Measurements from ENCODE around the gene SSH3. TPM values are rescaled to one million over a fixed set of nuclear protein-coding genes. Genes with fewer than 3 reads are reported as not detected.

Gene SSH3
- total and polyA plus RNA-seq, 2 of the 8 experiments (the other 6 are each of a cell fraction or from before 2014, with no cell fraction given) = 16.9 to 19.8 TPM

DNA sequence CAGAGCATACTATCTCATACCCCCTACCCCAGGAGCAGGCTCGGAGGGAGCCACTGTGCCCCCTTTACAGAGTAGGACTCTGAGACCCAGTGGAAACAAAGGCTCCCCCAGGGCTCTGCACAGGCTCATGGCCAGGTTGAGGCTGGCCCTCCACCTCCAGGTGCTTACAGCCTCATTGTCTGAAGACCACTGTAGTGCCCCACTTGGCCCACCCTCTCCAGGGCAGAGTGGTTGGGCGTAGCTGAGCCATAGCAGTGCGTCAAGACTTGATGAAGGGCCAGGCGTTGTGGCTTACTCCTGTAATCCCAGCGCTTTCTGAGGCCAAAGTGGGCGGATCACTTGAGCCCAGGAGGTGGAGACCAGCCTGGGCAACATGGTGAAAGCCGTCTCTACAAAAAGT, 12.5 kb upstream of the SSH3 start:
- no peak overlapping the region for H3K9ac ChIP-seq (replicated peaks in 1 of 4; ENCODE audit: extremely low read depth in 1 of 4, low read depth in 3 of 4, low read length in 3 of 4)
- H2BK120ac ChIP-seq (replicated peaks; ENCODE audit: low read depth, low read length) = no peak overlapping the region
- H3K27ac ChIP-seq (ENCODE audit: low read depth, low read length) = no peak overlapping the region
- H3K18ac ChIP-seq (ENCODE audit: extremely low read depth, low read length) = no peak overlapping the region
- peaks cover 0 to 18% (median 11%) of the 10 kb centered on the region in 4 experiments; a peak in 6 of 7 replicates for H3K4me1 ChIP-seq (replicated peaks in 1 of 4; ENCODE audit: control insufficient read depth in 3 of 4, insufficient read depth in 4 of 4, low read length in 3 of 4)
- H3K4me3 ChIP-seq (ENCODE audit: extremely low read depth in 1 of 4, insufficient read depth in 2 of 4, low read depth in 3 of 4, low read length in 4 of 4) = no peak overlapping the region
- H2BK12ac ChIP-seq (ENCODE audit: low read depth, low read length) = no peak overlapping the region
- H3K79me1 ChIP-seq (ENCODE audit: low read depth, low read length) = no peaks in the 10 kb centered on the region; the same call in 1 of the 2 replicates
- H3K56ac ChIP-seq (replicated peaks; ENCODE audit: insufficient read length, low read depth, low read length) = no peak overlapping the region
- H3K23me2 ChIP-seq (ENCODE audit: low read depth, low read length) = peaks cover 7% of the 10 kb centered on the region; the same call in 1 of the 2 replicates
- FAIRE-seq (no peak), DNase-seq (ENCODE audit: low read depth in 1 of 2, low spot score in 2 of 2) (no peak)
- WGBS, 2 experiments (ENCODE audit: extremely low coverage in 1 of 2, insufficient coverage in 1 of 2, insufficient read length in 1 of 2, insufficient replicate concordance in 2 of 2, low coverage in 1 of 2, low lambda C conversion rate in 2 of 2, missing lambda C conversion rate in 1 of 2) = 94% methylated on average over 7 of the region's 7 CpGs; no CpG with 5 or more reads in 1 of the 2 experiments
- no peak overlapping the region for H3K14ac ChIP-seq (ENCODE audit: insufficient read length)
- no peaks in the 10 kb centered on the region; a peak in 1 of 4 replicates for H3K79me2 ChIP-seq (ENCODE audit: control insufficient read depth in 1 of 2, insufficient read depth in 2 of 2, low read length in 2 of 2)
- no peak overlapping the region for H2AFZ ChIP-seq (ENCODE audit: low read length)
- ChIA-PET POLR2A (ENCODE audit: partially characterized antibody) (interaction anchor here (0.9 to 7.9 kb wide), 4 partner anchors 10 to 51 kb away, joined by 3 to 106 read pairs (median 8); partner anchors contain the start of gene SSH3), CTCF (ENCODE audit: partially characterized antibody) (interaction anchor here (1.0 to 5.9 kb wide), 8 partner anchors 8 to 62 kb away, joined by 3 to 47 read pairs (median 4); partner anchors contain the start of gene SSH3)
- H2BK20ac ChIP-seq (ENCODE audit: low read length) = no peak overlapping the region
- no peak overlapping the region; a peak in 1 of 4 replicates for H3K4me2 ChIP-seq (ENCODE audit: insufficient read depth in 1 of 2, low read depth in 2 of 2, low read length in 2 of 2)
- no peak overlapping the region for H3K4ac ChIP-seq (replicated peaks; ENCODE audit: insufficient read length, low read depth, low read length)
- no peaks in the 10 kb centered on the region for H3K27me3 ChIP-seq (replicated peaks in 1 of 4; ENCODE audit: control insufficient read depth in 3 of 4, extremely low read depth in 1 of 4, insufficient read depth in 3 of 4, low read length in 3 of 4)
- H4K8ac ChIP-seq (ENCODE audit: extremely low read depth, insufficient read depth, low read length) = no peak overlapping the region
- H3K36me3 ChIP-seq (ENCODE audit: control insufficient read depth in 2 of 4, insufficient read depth in 4 of 4, low read length in 3 of 4) = peaks cover 2 to 14% (median 6%) of the 10 kb centered on the region in 4 experiments; a peak in 4 of 8 replicates
- no peak overlapping the region for H4K5ac ChIP-seq (ENCODE audit: insufficient read length, low read depth, low read length)
- H2AK5ac ChIP-seq (ENCODE audit: low read depth, low read length) = no peak overlapping the region
- H2BK5ac ChIP-seq (ENCODE audit: low read depth, low read length) = no peak overlapping the region
- peaks cover 0 to 4% of the 10 kb centered on the region in 2 experiments for H4K20me1 ChIP-seq (replicated peaks in 1 of 2; ENCODE audit: control insufficient read depth in 1 of 2, insufficient read depth in 2 of 2, low read length in 2 of 2)
- H3K23ac ChIP-seq (ENCODE audit: insufficient read length) = no peak overlapping the region
- H3K9me3 ChIP-seq (ENCODE audit: insufficient read depth in 2 of 2, low read depth in 1 of 2, low read length in 1 of 2) = no peaks in the 10 kb centered on the region; a peak in 1 of 4 replicates
- H4K91ac ChIP-seq (replicated peaks; ENCODE audit: insufficient read length, low read length) = no peak overlapping the region
- H2BK15ac ChIP-seq (ENCODE audit: low read length) = no peak overlapping the region
- no peak for TF ChIP-seq CHD1 (IDR thresholded peaks at IDR 0.05; ENCODE audit: low read depth, low read length)
- TF ChIP-seq, protein P1, sequence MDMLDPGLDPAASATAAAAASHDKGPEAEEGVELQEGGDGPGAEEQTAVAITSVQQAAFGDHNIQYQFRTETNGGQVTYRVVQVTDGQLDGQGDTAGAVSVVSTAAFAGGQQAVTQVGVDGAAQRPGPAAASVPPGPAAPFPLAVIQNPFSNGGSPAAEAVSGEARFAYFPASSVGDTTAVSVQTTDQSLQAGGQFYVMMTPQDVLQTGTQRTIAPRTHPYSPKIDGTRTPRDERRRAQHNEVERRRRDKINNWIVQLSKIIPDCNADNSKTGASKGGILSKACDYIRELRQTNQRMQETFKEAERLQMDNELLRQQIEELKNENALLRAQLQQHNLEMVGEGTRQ (IDR thresholded peaks at IDR 0.05; ENCODE audit: low read length) = no peak
- no peak for TF ChIP-seq EP300 (IDR thresholded peaks at IDR 0.05; ENCODE audit: borderline replicate concordance in 1 of 2, low read depth in 2 of 2, low read length in 2 of 2)
- no peak for TF ChIP-seq CTBP2 (IDR thresholded peaks at IDR 0.05; ENCODE audit: borderline replicate concordance, insufficient read depth, insufficient read length, low read length)
- TF ChIP-seq RBBP5 (IDR thresholded peaks at IDR 0.05; ENCODE audit: borderline replicate concordance, low read depth, low read length) = no peak
- no peak for TF ChIP-seq PHF8 (conservative IDR thresholded peaks at IDR 0.05; ENCODE audit: low read depth, low read length)
- TF ChIP-seq RAD21 (IDR thresholded peaks at IDR 0.05 in 1 of 2, conservative IDR thresholded peaks at IDR 0.05 in 1 of 2; ENCODE audit: low read depth in 2 of 2, low read length in 2 of 2) = no peak
- no peak for TF ChIP-seq RFX5 (IDR thresholded peaks at IDR 0.05; ENCODE audit: borderline replicate concordance, low read depth, low read length)
- no peak for TF ChIP-seq CEBPB (IDR thresholded peaks at IDR 0.05; ENCODE audit: low read depth, low read length)
- no peak for TF ChIP-seq TAF7 (optimal IDR thresholded peaks at IDR 0.05; ENCODE audit: borderline replicate concordance, low read depth, low read length)
- no peak for TF ChIP-seq YY1 (IDR thresholded peaks at IDR 0.05; ENCODE audit: low read depth, low read length)
- TF ChIP-seq BCL11A (IDR thresholded peaks at IDR 0.05; ENCODE audit: low read depth in 2 of 2, low read length in 2 of 2) = no peak
